Vagina (tissue), 2 donors: ENCODE measurements around the gene PHOSPHO2. TPM values are rescaled to one million over a fixed set of nuclear protein-coding genes. Genes with fewer than 3 reads are reported as not detected.
"Not testable (repeated sequence)": the region's sequence is repeated elsewhere in the genome, so short reads cannot be mapped to it uniquely, and the experiment has no call there.

Source experiments
- DNase-seq, 2 donors: peaks; one replicate each; pipeline ENCODE4 v3.0.0-alpha.2; 2017; ENCODE audit errors: extremely low spot score in 2 of 2
- H3K27ac ChIP-seq: fragments of 200-600 bp; sonication (generic); one replicate; pipeline ENCODE4 v1.5.1; 2019
- H3K27me3 ChIP-seq: fragments of 200-600 bp; sonication (generic); one replicate; pipeline ENCODE4 v1.5.1; 2019
- H3K36me3 ChIP-seq, 2 donors: fragments of 200-600 bp; sonication (generic); one replicate each; pipeline ENCODE4 v1.5.1; 2017 to 2019
- H3K4me1 ChIP-seq: fragments of 200-600 bp; sonication (generic); one replicate; pipeline ENCODE4 v1.5.1; 2019
- H3K4me3 ChIP-seq, 2 donors: fragments of 200-600 bp; sonication (generic); 1 replicate in 1 of 2; 2 replicates in 1 of 2; pipeline ENCODE4 v1.5.1; 2016 to 2019
- H3K9me3 ChIP-seq: fragments of 200-600 bp; sonication (generic); one replicate; pipeline ENCODE4 v1.5.1; 2019
- CTCF ChIP-seq, 3 experiments: fragments of 450-650 bp in 2 of 3; fragments of 200-600 bp in 1 of 3; sonication (generic) in 1 of 3; IDR thresholded peaks; one replicate each; pipeline ENCODE4 v1.5.1; 2017 to 2019; ENCODE audit warnings: antibody characterized with exemption in 3 of 3, mild to moderate bottlenecking in 2 of 3, moderate library complexity in 2 of 3
- POLR2A ChIP-seq, 2 donors: fragments of 450-650 bp; IDR thresholded peaks; one replicate each; pipeline ENCODE4 v1.6.1; 2017; ENCODE audit warnings: antibody characterized with exemption in 2 of 2, mild to moderate bottlenecking in 2 of 2, moderate library complexity in 2 of 2
- POLR2AphosphoS5 ChIP-seq, 2 donors: sonication (generic); formaldehyde crosslinking; IDR thresholded peaks; one replicate each; pipeline ENCODE4 v1.9.0; 2017; ENCODE audit warnings: antibody characterized with exemption in 2 of 2, mild to moderate bottlenecking in 2 of 2, low read depth in 1 of 2; ENCODE audit not compliant: insufficient read depth in 1 of 2
- intact Hi-C: fragments of 100-400 bp; cut with DNase I; formaldehyde crosslinking; loops from one replicate; pipeline ENCODE4 v1.15.1; 2023
- total RNA-seq: library from RNA; depleted of rRNA; stranded (reverse); fragments of >200 nt; gene quantifications from one replicate; pipeline ENCODE4 v1.2.3, GENCODE V29; 2016

PHOSPHO2 gene
- total RNA-seq, 1 donor from 2014 or later = 4.7 TPM

GRCh38 chr2:169683054-169683424, 11.2 kb upstream of the PHOSPHO2 start:
- Histone ChIP-seq H3K4me3 (no peak overlapping the region), H3K36me3 (no peaks in the 10 kb centered on the region), H3K4me1 (no peaks in the 10 kb centered on the region), H3K27me3 (no peaks in the 10 kb centered on the region), H3K27ac (no peak overlapping the region), H3K9me3 (no peaks in the 10 kb centered on the region)
- TF ChIP-seq CTCF (IDR thresholded peaks at IDR 0.05) (no peak), POLR2A (IDR thresholded peaks at IDR 0.05) (no peak), POLR2AphosphoS5 (IDR thresholded peaks at IDR 0.05; ENCODE audit: insufficient read depth in 1 of 2, low read depth in 1 of 2) (no peak)
- no peak for DNase-seq
- intact Hi-C loops = no loop called here

- Histone ChIP-seq H3K4me1 (no peaks in the 10 kb centered on the region), H3K9me3 (no peaks in the 10 kb centered on the region), H3K4me3 (no peak overlapping the region), H3K27ac (no peak overlapping the region), H3K27me3 (no peaks in the 10 kb centered on the region), H3K36me3 (no peaks in the 10 kb centered on the region)
- TF ChIP-seq CTCF (IDR thresholded peaks at IDR 0.05) (no peak), POLR2A (IDR thresholded peaks at IDR 0.05) (no peak), POLR2AphosphoS5 (IDR thresholded peaks at IDR 0.05; ENCODE audit: insufficient read depth in 1 of 2, low read depth in 1 of 2) (no peak)
- no peak for DNase-seq
- intact Hi-C loops = no loop called here
Measured at GRCh38 chr2:169683425-169684134, 10.7 kb upstream of the PHOSPHO2 start.

- H3K9me3 ChIP-seq = no peaks in the 10 kb centered on the region
- intact Hi-C loops = no loop called here
- H3K27me3 ChIP-seq = no peaks in the 10 kb centered on the region
- no peak overlapping the region for H3K27ac ChIP-seq
- no peaks in the 10 kb centered on the region for H3K36me3 ChIP-seq
- no peak overlapping the region for H3K4me3 ChIP-seq
- DNase-seq = no peak
- TF ChIP-seq POLR2A (IDR thresholded peaks at IDR 0.05) (no peak), CTCF (IDR thresholded peaks at IDR 0.05) (no peak), POLR2AphosphoS5 (IDR thresholded peaks at IDR 0.05; ENCODE audit: insufficient read depth in 1 of 2, low read depth in 1 of 2) (no peak)
- H3K4me1 ChIP-seq = no peaks in the 10 kb centered on the region
Measured at GRCh38 chr2:169684135-169684565, 10.1 kb upstream of the PHOSPHO2 start.

- H3K36me3 ChIP-seq, H3K27ac ChIP-seq, intact Hi-C loops, DNase-seq, H3K27me3 ChIP-seq, H3K4me3 ChIP-seq, H3K4me1 ChIP-seq, H3K9me3 ChIP-seq: not testable (repeated sequence)
Measured at GRCh38 chr2:169684712-169685111, 9.6 kb upstream of the PHOSPHO2 start.

- H3K4me1 ChIP-seq, H3K4me3 ChIP-seq, DNase-seq, H3K27ac ChIP-seq, H3K9me3 ChIP-seq, H3K36me3 ChIP-seq, intact Hi-C loops, H3K27me3 ChIP-seq: not testable (repeated sequence)
Measured at GRCh38 chr2:169686825-169687224, 7.4 kb upstream of the PHOSPHO2 start.

GRCh38 chr2:169687943-169688342, 6.3 kb upstream of the PHOSPHO2 start:
- intact Hi-C loops, DNase-seq, H3K27ac ChIP-seq: not testable (repeated sequence)

More at GRCh38 chr2:169687943-169688342, 6.3 kb upstream of the PHOSPHO2 start:
- H3K4me3 ChIP-seq, H3K27me3 ChIP-seq, H3K9me3 ChIP-seq, H3K4me1 ChIP-seq, H3K36me3 ChIP-seq: not testable (repeated sequence)
